GM03348 (cell line): ENCODE measurements around the gene NOX1.
"Not testable (repeated sequence)": the region's sequence is repeated elsewhere in the genome, so short reads cannot be mapped to it uniquely, and the experiment has no call there.

Source experiments
- DNase-seq: peaks from one replicate; pipeline ENCODE4 v3.0.0; 2012; ENCODE audit warnings: low spot score

Gene NOX1

GRCh38 chrX:100819534-100819836 lies 54.7 kb downstream of the NOX1 start:
- DNase-seq, result no peak

DNA sequence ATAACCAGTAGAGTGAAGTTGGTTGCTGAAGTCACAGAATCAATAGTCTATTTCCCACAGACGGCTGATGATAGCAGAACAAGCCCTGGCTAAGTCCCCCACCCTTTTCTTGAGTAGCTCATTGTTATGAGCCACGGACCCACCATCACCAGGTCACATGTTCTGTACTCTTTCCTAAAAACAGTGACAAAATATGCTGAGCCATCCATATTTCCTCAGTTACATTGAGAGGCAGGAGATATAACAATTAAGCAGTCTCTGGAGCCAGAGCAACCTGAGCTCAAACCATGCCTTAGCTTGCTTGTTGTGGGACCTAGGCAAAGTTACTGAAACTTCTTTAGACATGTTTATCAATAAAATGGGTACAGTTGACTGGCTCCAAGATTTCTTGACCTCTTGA lies 56.8 kb downstream of the NOX1 start:
- no peak for DNase-seq

DNA sequence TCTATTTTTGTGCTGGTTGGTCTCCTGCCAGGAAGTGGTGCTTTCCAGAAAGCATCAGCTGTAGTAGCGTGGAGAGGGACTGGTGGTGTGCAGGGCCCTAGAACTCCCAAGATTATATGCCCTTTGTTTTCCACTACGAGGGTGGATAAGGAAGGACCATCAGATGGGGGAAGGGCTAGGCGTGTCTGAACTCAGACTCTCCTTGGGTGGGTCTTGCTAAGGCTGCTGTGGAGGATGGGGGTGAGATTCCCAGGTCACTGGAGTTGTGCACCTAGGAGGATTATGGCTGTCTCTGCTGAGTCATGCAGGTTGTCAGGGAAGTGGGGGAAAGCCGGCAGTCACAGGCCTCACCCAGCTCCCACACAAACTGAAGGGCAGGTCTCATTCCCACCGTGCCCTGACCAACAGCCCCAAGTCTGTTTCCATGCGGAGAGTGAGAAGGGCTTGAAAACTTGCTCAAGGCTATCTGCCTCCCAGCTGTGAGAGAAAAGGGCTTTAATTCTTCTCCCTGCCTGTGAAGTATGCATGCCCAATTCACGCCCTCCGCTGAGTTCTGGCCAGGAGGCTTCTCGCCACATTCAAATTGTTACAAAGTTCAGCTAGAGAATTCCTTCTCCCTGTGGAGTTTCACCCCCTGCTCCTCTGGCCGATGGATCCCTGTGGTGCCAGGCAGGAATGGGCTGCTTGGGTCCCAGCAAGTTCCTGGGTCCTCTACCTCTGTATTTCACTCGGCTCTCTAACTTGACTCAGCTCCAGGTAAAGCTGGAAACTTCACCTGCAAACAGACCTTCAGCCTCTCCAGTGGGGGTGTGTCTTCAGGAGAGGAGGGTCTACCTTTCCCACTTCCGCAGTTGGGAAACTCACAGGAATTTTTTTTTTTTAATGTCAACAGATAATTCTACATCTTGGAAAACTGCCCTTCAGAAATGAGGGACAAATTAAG lies 61.7 kb downstream of the NOX1 start:
- DNase-seq, result no peak

DNA sequence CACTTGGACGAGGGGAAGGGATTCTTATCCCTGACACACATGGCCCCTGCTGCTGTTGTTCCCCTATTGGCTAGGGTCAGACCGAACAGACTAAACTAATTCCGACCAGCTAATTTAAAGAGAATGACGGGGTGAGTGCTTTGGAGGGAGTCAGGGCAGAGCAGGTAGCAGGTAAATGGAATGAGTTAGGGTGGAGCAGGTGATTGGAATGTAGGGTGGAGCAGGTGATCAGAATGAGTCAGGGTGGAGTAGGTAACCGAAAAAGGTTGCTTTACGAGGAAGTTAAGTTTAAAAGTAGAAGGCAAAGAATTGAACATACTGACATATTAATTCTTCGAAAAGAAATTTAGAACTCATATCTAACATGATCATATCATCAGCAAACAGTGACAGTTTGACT lies 65.9 kb downstream of the NOX1 start:
- not testable (repeated sequence) for DNase-seq

GRCh38 chrX:100804780-100805179 lies 69.4 kb downstream of the NOX1 start:
- no peak for DNase-seq

DNA sequence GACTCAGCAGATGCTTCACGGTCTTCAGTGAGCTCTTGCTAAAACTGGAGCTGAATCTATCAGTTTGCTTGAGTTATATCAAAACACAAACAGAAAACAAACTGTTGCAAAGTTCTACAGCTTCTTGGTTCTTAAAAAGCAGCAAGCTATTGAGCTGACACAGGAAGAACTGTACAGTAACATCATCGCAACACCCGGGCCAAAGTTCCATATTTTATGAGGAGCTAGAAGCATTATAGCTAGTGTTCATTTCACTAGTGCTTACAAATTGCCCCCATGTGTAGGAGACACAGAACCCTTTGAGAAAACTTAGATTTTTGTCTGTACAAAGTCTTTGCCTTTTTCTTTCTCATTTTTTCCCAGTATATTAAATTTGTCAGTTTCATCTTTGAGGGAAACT lies 71.3 kb downstream of the NOX1 start:
- DNase-seq, result no peak

GRCh38 chrX:100798484-100799214 lies 75.5 kb downstream of the NOX1 start:
- no peak for DNase-seq

- DNase-seq, result no peak
Observed at GRCh38 chrX:100797359-100797758, 76.8 kb downstream of the NOX1 start.

- DNase-seq, result not testable (repeated sequence)
Observed at GRCh38 chrX:100796371-100796770, 77.8 kb downstream of the NOX1 start.
